Tibial artery (tissue), 4 donors: ENCODE data around the gene SEC22A.
A peak's percentile ranks its signal among the peaks of the same experiment; 100 is the strongest.

Experiments
- DNase-seq, 2 donors: peaks; one replicate each; pipeline ENCODE4 v3.0.0-alpha.2; 2019
- H3K27ac ChIP-seq, 2 donors: fragments of 200-600 bp; sonication (generic) in 1 of 2; 1 replicate in 1 of 2; 2 replicates in 1 of 2; pipeline ENCODE4 v1.5.1; 2018 to 2019; ENCODE audit warnings: mild to moderate bottlenecking in 1 of 2
- H3K27me3 ChIP-seq, 2 donors: fragments of 200-600 bp; sonication (generic) in 1 of 2; one replicate each; pipeline versions ENCODE4 v1.5.1 to v1.6.0; 2016 to 2019
- H3K36me3 ChIP-seq, 3 donors: fragments of 200-600 bp; sonication (generic) in 2 of 3; one replicate each; pipeline ENCODE4 v1.5.1; 2016 to 2019; ENCODE audit warnings: mild to moderate bottlenecking in 2 of 3
- H3K4me1 ChIP-seq, 4 donors: fragments of 200-600 bp; sonication (generic) in 2 of 4; 1 replicate in 3 of 4; 2 replicates in 1 of 4; pipeline ENCODE4 v1.5.1; 2016 to 2019
- H3K4me3 ChIP-seq, 2 donors: fragments of 200-600 bp; sonication (generic) in 1 of 2; 1 replicate in 1 of 2; 2 replicates in 1 of 2; pipeline ENCODE4 v1.5.1; 2018 to 2019; ENCODE audit warnings: mild to moderate bottlenecking in 2 of 2
- H3K9me3 ChIP-seq, 3 donors: fragments of 200-600 bp; sonication (generic) in 1 of 3; one replicate each; pipeline ENCODE4 v1.5.1; 2016 to 2019
- intact Hi-C: fragments of 100-400 bp; cut with DNase I; formaldehyde crosslinking; loops from one replicate; pipeline ENCODE4 v1.15.0; 2023; ENCODE audit warnings: low total_unique reads
- TF ChIP-seq, protein P1 (sequence below), 2 experiments: fragments of 200-600 bp in 1 of 2; fragments of 450-650 bp in 1 of 2; IDR thresholded peaks; one replicate each; pipeline ENCODE4 v1.5.1; 2017 to 2019; ENCODE audit warnings: antibody characterized with exemption in 2 of 2, mild to moderate bottlenecking in 1 of 2, moderate library complexity in 1 of 2

Gene SEC22A

DNA sequence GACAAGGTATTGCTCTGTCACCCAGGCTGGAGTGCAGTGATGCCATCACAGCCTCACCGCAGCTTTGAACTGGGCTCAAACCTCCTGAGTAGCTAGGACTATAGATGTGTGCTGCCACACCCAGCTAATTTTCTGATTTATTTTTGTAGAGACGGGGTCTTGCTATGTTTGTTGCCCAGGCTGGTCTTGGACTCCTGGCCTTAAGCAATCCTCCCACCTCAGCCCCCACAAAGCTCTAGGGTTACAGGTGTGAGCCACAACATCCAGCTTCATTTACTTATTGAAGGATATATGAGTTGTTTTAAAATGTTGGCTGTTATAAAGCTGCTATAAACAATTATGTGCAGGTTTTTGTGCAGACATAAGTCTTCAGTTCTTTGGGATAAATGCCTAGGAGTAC lies 62.2 kb downstream of the SEC22A start:
- H3K4me1 ChIP-seq, result no peaks in the 10 kb centered on the region
- no peak overlapping the region for H3K27ac ChIP-seq
- H3K9me3 ChIP-seq, result no peaks in the 10 kb centered on the region
- H3K36me3 ChIP-seq, result peaks cover 0 to 7% (median 6%) of the 10 kb centered on the region in 3 donors
- TF ChIP-seq, protein P1, sequence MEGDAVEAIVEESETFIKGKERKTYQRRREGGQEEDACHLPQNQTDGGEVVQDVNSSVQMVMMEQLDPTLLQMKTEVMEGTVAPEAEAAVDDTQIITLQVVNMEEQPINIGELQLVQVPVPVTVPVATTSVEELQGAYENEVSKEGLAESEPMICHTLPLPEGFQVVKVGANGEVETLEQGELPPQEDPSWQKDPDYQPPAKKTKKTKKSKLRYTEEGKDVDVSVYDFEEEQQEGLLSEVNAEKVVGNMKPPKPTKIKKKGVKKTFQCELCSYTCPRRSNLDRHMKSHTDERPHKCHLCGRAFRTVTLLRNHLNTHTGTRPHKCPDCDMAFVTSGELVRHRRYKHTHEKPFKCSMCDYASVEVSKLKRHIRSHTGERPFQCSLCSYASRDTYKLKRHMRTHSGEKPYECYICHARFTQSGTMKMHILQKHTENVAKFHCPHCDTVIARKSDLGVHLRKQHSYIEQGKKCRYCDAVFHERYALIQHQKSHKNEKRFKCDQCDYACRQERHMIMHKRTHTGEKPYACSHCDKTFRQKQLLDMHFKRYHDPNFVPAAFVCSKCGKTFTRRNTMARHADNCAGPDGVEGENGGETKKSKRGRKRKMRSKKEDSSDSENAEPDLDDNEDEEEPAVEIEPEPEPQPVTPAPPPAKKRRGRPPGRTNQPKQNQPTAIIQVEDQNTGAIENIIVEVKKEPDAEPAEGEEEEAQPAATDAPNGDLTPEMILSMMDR (IDR thresholded peaks at IDR 0.05), result no peak
- H3K4me3 ChIP-seq, result no peak overlapping the region
- H3K27me3 ChIP-seq, result no peaks in the 10 kb centered on the region
- no peak for DNase-seq
- intact Hi-C loops, result no loop called here

DNA sequence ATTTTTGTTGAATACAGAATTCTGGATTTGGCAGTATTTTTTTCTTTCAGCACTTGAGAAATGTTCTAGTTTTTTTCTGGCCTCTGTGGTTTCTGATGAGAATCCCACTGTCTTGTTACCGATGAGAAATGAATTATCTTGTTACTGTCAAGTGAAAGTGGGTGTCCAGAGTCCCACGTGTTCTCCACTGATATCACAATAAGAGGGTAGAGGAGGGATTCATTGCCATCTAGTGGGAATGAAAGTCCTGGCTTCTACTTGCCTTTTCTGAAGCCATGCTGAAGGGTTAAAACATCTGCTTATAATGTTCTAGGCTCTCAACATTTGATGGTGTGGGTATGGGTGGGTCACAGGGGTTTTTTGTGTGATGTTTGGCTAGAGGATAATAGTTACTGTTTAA lies 66.1 kb downstream of the SEC22A start:
- Histone ChIP-seq H3K27ac (no peak overlapping the region), H3K27me3 (no peaks in the 10 kb centered on the region), H3K4me1 (no peaks in the 10 kb centered on the region), H3K9me3 (no peaks in the 10 kb centered on the region), H3K36me3 (peaks cover 0 to 12% (median 10%) of the 10 kb centered on the region in 3 donors), H3K4me3 (no peak overlapping the region)
- no peak for DNase-seq
- TF ChIP-seq, protein P1 (IDR thresholded peaks at IDR 0.05), result no peak
- intact Hi-C loops, result no loop called here

DNA sequence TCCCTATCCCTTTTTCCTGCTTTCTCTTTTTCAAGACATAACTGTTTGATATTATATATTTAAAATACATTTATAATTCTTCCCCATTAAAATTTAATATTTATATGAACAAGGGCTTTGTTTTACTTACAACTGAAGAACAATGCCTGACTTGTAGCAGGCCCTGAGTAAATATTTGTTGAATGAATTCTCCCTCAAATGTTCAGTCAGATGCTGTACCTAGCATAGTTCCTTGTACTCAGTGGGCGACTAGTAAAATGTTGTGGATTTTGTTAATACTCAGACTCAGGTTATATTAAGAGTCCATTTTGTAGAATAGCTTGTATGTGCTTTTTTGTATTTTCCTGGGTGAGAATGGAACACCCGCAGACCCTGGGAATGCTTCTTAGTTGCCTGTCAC lies 69.1 kb downstream of the SEC22A start:
- Histone ChIP-seq H3K4me3 (no peak overlapping the region), H3K4me1 (peaks cover 0 to 7% (median 0%) of the 10 kb centered on the region in 4 donors), H3K27ac (no peak overlapping the region), H3K36me3 (peaks cover 0 to 13% (median 3%) of the 10 kb centered on the region in 3 donors), H3K9me3 (no peaks in the 10 kb centered on the region), H3K27me3 (no peaks in the 10 kb centered on the region)
- peak in 1 of 2 donors; percentile 19 for DNase-seq
- TF ChIP-seq, protein P1 (IDR thresholded peaks at IDR 0.05), result no peak
- intact Hi-C loops, result no loop called here

DNA sequence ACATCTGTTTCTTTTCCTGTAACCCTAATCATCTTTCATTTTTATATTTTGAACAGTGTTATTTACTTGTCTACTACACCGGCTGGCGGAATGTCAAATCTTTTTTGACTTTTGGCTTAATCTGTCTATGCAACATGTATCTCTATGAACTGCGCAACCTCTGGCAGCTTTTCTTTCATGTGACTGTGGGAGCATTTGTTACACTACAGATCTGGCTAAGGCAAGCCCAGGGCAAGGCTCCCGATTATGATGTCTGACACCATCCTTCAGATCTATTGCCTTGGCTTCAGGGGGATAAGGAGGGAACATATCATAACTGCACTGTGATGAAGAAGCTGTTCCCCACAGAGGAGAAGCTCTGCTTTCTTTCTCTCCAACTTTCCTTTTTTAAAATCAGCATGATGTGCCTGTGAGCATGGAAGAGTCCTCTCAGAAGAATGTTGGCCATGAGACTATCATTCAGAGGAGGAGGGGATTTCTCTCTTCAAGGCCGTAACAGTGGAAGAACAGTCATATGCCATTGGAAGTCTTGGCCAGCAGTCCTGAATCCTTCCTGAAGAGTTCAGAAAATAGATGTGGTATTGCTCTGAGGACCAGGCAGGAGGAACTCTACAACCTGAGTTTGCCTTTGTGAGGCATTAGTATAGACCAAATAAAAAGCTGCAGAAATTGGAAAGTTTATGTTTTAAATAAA lies 69.9 kb downstream of the SEC22A start:
- TF ChIP-seq, protein P1 (IDR thresholded peaks at IDR 0.05), result no peak
- peak; percentile 31 to 40 for DNase-seq
- H3K4me3 ChIP-seq, result no peak overlapping the region
- H3K36me3 ChIP-seq, result peaks cover under 1 to 17% (median 3%) of the 10 kb centered on the region in 3 donors
- H3K9me3 ChIP-seq, result no peaks in the 10 kb centered on the region
- intact Hi-C loops, result no loop called here
- H3K4me1 ChIP-seq, result peaks cover 0 to 7% (median 0%) of the 10 kb centered on the region in 4 donors
- no peak overlapping the region for H3K27ac ChIP-seq
- H3K27me3 ChIP-seq, result no peaks in the 10 kb centered on the region

DNA sequence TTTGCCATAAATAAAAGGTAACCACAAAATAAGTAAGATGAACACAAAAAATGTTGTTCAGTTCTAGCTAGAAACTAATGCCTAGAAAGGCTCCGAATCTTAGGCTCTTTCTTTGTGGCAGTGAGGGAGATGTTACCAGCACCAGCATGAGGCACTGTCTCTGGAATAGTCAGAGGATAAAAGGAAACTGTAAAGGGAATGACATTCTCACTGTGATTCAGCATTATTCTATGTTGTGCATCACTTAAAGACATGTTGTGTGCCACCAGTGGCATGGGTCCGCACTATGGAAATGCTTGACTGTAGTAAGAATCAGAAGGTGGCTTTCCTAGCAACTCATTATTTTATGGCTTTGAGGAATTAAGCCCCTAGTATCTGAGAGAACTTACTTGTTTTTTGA lies 70.8 kb downstream of the SEC22A start:
- intact Hi-C loops, result no loop called here
- peaks cover 3 to 20% (median 4%) of the 10 kb centered on the region in 3 donors for H3K36me3 ChIP-seq
- H3K27ac ChIP-seq, result no peak overlapping the region
- no peak overlapping the region for H3K4me3 ChIP-seq
- H3K9me3 ChIP-seq, result no peaks in the 10 kb centered on the region
- DNase-seq, result no peak
- H3K27me3 ChIP-seq, result no peaks in the 10 kb centered on the region
- TF ChIP-seq, protein P1 (IDR thresholded peaks at IDR 0.05), result no peak
- H3K4me1 ChIP-seq, result peaks cover 0 to 7% (median 0%) of the 10 kb centered on the region in 4 donors
